DOHH2 (cell line): Measurements from ENCODE around the gene HELZ.

Source experiments
- CTCF ChIP-seq: fragments of 200-600 bp; sonication (generic); IDR thresholded peaks from one replicate; pipeline ENCODE4 v1.5.1; 2014; ENCODE audit warnings: antibody characterized with exemption, mild to moderate bottlenecking, low read depth, low read length; ENCODE audit not compliant: poor library complexity, severe bottlenecking
- EZH2phosphoT487 ChIP-seq: fragments of 200-600 bp; sonication (generic); IDR thresholded peaks from 2 replicates; pipeline ENCODE4 v1.6.1; 2017; ENCODE audit warnings: borderline replicate concordance, mild to moderate bottlenecking, antibody characterized with exemption, low read length, moderate library complexity, mixed read lengths

DNA sequence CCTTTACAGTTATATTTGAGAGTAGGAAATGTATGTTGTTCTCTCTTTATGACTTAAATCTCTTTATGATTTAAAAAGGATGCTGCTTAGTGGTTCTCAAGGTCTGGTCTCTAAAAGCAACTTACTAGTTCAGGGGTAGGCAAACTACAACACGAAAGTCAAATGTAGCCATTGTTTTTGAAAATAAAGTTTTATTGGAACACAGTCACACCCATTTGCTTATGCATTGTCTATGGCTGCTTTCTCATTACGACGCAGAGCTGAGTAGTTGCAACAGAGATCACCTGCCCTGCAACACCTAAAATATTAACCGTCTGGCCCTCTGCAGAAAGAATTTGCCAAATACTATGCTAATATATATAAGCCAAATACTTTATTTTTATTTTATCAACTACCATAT lies 58.2 kb downstream of the HELZ start:
- no peak for TF ChIP-seq CTCF
- TF ChIP-seq EZH2phosphoT487 = no peak
